K562 (cell line): ENCODE measurements around the gene MAST1. TPM values are rescaled to one million over a fixed set of nuclear protein-coding genes. Genes with fewer than 3 reads are reported as not detected.
A peak's percentile ranks its signal among the peaks of the same experiment; 100 is the strongest.

Source experiments
- CBFB ChIP-seq: sonication (generic); formaldehyde crosslinking; IDR thresholded peaks from 2 replicates; pipeline ENCODE4 v1.4.0; 2020; ENCODE audit warnings: mild to moderate bottlenecking, missing genetic modification reagents
- CEBPG ChIP-seq, 3 experiments: fragments of 200-800 bp in 1 of 3; sonication (Bioruptor generic) in 1 of 3; sonication (generic) in 1 of 3; formaldehyde crosslinking in 1 of 3; IDR thresholded peaks in 2 of 3; conservative IDR thresholded peaks in 1 of 3; 2 replicates each; pipeline versions ENCODE4 v1.6.1 to v1.8.0; 2016 to 2022; ENCODE audit warnings: missing compliant biosample characterization in 2 of 3, missing genetic modification characterization in 2 of 3, mild to moderate bottlenecking in 1 of 3, missing genetic modification reagents in 1 of 3
- ETV5 ChIP-seq: sonication (generic); formaldehyde crosslinking; IDR thresholded peaks from 2 replicates; pipeline ENCODE4 v1.4.0; 2020; ENCODE audit warnings: low read depth, mild to moderate bottlenecking, missing genetic modification reagents
- ETV6 ChIP-seq, 3 experiments: fragments of 150-350 bp in 1 of 3; sonication (generic) in 1 of 3; formaldehyde crosslinking in 1 of 3; IDR thresholded peaks; 2 replicates each; pipeline versions ENCODE4 v1.6.1 to v1.8.0; 2014 to 2022; ENCODE audit warnings: borderline replicate concordance in 2 of 3, low read depth in 2 of 3, antibody characterized with exemption in 1 of 3, low read length in 1 of 3, mild to moderate bottlenecking in 1 of 3, missing genetic modification reagents in 1 of 3
- GABPB1 ChIP-seq: sonication (generic); formaldehyde crosslinking; IDR thresholded peaks from 2 replicates; pipeline ENCODE4 v1.8.0; 2022; ENCODE audit warnings: mild to moderate bottlenecking, missing genetic modification reagents
- ILK ChIP-seq: fragments of 450-650 bp; IDR thresholded peaks from 2 replicates; pipeline ENCODE4 v1.6.1; 2016; ENCODE audit warnings: missing genetic modification characterization, low read depth, mild to moderate bottlenecking, missing compliant biosample characterization, moderate library complexity, borderline replicate concordance
- LEF1 ChIP-seq: fragments of 450-650 bp; IDR thresholded peaks from 2 replicates; pipeline ENCODE4 v1.6.1; 2016; ENCODE audit warnings: mild to moderate bottlenecking
- XRCC5 ChIP-seq: fragments of 200-400 bp; formaldehyde crosslinking; IDR thresholded peaks from 2 replicates; pipeline ENCODE4 v1.6.1; 2017; ENCODE audit warnings: low read depth, mild to moderate bottlenecking, low read length
- ZNF12 ChIP-seq: sonication (generic); formaldehyde crosslinking; IDR thresholded peaks from 2 replicates; pipeline ENCODE4 v1.4.0; 2020; ENCODE audit warnings: mild to moderate bottlenecking, missing genetic modification reagents
- ZNF282 ChIP-seq: sonication (generic); formaldehyde crosslinking; IDR thresholded peaks from 2 replicates; pipeline ENCODE4 v1.8.1; 2023; ENCODE audit warnings: missing genetic modification reagents
- polyA plus RNA-seq, 8 experiments: library from polyadenylated mRNA; depleted of rRNA in 4 of 8; stranded (reverse) in 5 of 8; unstranded in 3 of 8; fragments of >200 nt; fragmentation: Nextera tagmentation in 2 of 8; fragmentation: Illumina TruSeq in 1 of 8; extraction: Ambion mirVana in 2 of 8; extraction: Trizol in 1 of 8; gene quantifications; 2 replicates each; pipeline versions ENCODE4 v1.2.1 to v1.2.3, GENCODE V29; 2011 to 2014; ENCODE audit warnings: inconsistent platforms in 1 of 8, missing spikeins in 1 of 8
- total RNA-seq, 7 experiments: library from RNA; depleted of rRNA in 6 of 7; stranded (reverse); fragments of >200 nt in 6 of 7; fragmentation: Illumina TruSeq in 2 of 7; extraction: Trizol in 2 of 7; gene quantifications; 2 replicates each; pipeline versions ENCODE4 v1.2.1 to v1.2.3, GENCODE V29; 2011 to 2021; ENCODE audit warnings: low replicate concordance in 1 of 7
- TF ChIP-seq, protein P1 (sequence below): fragments of 450-650 bp; IDR thresholded peaks from 2 replicates; pipeline ENCODE4 v1.7.1; 2018; ENCODE audit warnings: mild to moderate bottlenecking, low read depth; ENCODE audit not compliant: partially characterized antibody
- TF ChIP-seq, protein P2 (sequence below): fragments of 450-650 bp; formaldehyde crosslinking; IDR thresholded peaks from 2 replicates; pipeline ENCODE4 v1.4.0; 2022; ENCODE audit warnings: mild to moderate bottlenecking, moderate library complexity
- TF ChIP-seq, protein P3 (sequence below): fragments of 450-650 bp; conservative IDR thresholded peaks from 2 replicates; pipeline ENCODE4 v1.6.1; 2016; ENCODE audit warnings: missing genetic modification characterization, low read depth, mild to moderate bottlenecking, missing compliant biosample characterization, moderate library complexity
- TF ChIP-seq, protein P4 (sequence below): fragments of 450-650 bp; IDR thresholded peaks from 2 replicates; pipeline ENCODE4 v1.6.1; 2016; ENCODE audit warnings: antibody characterized with exemption
- TF ChIP-seq, protein P5 (sequence below): fragments of 450-650 bp; IDR thresholded peaks from 2 replicates; pipeline ENCODE4 v1.6.1; 2018; ENCODE audit not compliant: partially characterized antibody

MAST1 gene
- total and polyA plus RNA-seq, 9 of the 15 experiments (the other 6 are each of a cell fraction or from before 2014, with no cell fraction given) = 0.48 to 10.3 (median 3.9) TPM

DNA sequence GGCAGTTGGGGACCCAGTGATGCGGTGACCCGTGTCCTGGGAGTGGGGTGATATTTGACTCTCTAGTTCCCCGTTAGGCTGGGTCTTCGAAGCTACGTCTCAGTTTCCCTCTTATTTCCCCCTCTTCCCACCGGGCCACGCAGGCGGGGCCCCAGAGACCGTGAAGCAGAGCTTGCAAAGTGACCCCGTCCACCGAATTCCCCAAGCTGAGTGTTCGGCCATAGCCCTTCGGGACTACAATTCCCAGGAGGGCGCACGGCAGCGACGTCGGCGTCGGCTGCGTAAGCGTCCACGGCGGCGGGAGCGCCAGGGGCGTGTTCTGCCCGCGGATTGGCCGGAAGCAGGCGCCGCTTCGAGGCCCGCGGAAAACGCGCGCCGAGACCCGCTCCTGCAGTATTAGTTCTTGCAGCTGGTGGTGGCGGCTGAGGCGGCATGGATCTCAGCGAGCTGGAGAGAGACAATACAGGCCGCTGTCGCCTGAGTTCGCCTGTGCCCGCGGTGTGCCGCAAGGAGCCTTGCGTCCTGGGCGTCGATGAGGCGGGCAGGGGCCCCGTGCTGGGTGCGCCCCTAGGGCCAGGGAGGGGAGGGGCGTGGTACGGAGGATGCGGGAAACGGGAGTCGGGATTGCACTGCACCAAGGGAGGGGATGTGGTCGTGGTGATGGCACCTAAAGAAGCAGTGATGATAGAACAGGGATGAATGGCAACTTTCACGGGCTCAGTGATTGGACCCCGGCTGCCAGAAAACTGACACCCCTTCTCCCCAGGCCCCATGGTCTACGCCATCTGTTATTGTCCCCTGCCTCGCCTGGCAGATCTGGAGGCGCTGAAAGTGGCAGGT lies 31.9 kb upstream of the MAST1 start, which contains the start of gene RNASEH2A (continued):
- TF ChIP-seq CEBPG (CRISPR knock-in tag; IDR thresholded peaks at IDR 0.05) (no peak; the same call in 1 of the 2 replicates), CEBPG (tag; conservative IDR thresholded peaks at IDR 0.05 in 1 of 2, IDR thresholded peaks at IDR 0.05 in 1 of 2) (no peak), ZNF12 (peak; percentile 22; the same call in 1 of the 2 replicates), ETV6 (IDR thresholded peaks at IDR 0.05; ENCODE audit: borderline replicate concordance in 1 of 2, low read depth in 2 of 2, low read length in 1 of 2) (no peak), ETV6 (CRISPR knock-in tag; IDR thresholded peaks at IDR 0.05; ENCODE audit: borderline replicate concordance) (no peak), ZNF282 (CRISPR knock-in tag) (no peak), ETV5 (CRISPR knock-in tag) (peak; percentile 85), CBFB (peak; percentile 71; the same call in 1 of the 2 replicates), XRCC5 (peak; percentile 40), LEF1 (no peak), GABPB1 (peak; percentile 88), ILK (tag) (no peak)
- TF ChIP-seq, protein P1, sequence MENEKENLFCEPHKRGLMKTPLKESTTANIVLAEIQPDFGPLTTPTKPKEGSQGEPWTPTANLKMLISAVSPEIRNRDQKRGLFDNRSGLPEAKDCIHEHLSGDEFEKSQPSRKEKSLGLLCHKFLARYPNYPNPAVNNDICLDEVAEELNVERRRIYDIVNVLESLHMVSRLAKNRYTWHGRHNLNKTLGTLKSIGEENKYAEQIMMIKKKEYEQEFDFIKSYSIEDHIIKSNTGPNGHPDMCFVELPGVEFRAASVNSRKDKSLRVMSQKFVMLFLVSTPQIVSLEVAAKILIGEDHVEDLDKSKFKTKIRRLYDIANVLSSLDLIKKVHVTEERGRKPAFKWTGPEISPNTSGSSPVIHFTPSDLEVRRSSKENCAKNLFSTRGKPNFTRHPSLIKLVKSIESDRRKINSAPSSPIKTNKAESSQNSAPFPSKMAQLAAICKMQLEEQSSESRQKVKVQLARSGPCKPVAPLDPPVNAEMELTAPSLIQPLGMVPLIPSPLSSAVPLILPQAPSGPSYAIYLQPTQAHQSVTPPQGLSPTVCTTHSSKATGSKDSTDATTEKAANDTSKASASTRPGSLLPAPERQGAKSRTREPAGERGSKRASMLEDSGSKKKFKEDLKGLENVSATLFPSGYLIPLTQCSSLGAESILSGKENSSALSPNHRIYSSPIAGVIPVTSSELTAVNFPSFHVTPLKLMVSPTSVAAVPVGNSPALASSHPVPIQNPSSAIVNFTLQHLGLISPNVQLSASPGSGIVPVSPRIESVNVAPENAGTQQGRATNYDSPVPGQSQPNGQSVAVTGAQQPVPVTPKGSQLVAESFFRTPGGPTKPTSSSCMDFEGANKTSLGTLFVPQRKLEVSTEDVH = peak; percentile 78
- TF ChIP-seq, protein P2, sequence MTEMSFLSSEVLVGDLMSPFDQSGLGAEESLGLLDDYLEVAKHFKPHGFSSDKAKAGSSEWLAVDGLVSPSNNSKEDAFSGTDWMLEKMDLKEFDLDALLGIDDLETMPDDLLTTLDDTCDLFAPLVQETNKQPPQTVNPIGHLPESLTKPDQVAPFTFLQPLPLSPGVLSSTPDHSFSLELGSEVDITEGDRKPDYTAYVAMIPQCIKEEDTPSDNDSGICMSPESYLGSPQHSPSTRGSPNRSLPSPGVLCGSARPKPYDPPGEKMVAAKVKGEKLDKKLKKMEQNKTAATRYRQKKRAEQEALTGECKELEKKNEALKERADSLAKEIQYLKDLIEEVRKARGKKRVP (CRISPR knock-in tag) = no peak
- TF ChIP-seq, protein P3, sequence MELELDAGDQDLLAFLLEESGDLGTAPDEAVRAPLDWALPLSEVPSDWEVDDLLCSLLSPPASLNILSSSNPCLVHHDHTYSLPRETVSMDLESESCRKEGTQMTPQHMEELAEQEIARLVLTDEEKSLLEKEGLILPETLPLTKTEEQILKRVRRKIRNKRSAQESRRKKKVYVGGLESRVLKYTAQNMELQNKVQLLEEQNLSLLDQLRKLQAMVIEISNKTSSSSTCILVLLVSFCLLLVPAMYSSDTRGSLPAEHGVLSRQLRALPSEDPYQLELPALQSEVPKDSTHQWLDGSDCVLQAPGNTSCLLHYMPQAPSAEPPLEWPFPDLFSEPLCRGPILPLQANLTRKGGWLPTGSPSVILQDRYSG = no peak
- TF ChIP-seq, protein P4, sequence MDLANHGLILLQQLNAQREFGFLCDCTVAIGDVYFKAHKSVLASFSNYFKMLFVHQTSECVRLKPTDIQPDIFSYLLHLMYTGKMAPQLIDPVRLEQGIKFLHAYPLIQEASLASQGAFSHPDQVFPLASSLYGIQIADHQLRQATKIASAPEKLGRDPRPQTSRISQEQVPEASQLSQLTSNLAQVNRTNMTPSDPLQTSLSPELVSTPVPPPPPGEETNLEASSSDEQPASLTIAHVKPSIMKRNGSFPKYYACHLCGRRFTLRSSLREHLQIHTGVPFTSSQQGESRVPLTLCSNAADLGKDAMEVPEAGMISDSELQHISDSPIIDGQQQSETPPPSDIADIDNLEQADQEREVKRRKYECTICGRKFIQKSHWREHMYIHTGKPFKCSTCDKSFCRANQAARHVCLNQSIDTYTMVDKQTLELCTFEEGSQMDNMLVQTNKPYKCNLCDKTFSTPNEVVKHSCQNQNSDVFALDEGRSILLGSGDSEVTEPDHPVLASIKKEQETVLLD = peak; percentile 100
- TF ChIP-seq, protein P5, sequence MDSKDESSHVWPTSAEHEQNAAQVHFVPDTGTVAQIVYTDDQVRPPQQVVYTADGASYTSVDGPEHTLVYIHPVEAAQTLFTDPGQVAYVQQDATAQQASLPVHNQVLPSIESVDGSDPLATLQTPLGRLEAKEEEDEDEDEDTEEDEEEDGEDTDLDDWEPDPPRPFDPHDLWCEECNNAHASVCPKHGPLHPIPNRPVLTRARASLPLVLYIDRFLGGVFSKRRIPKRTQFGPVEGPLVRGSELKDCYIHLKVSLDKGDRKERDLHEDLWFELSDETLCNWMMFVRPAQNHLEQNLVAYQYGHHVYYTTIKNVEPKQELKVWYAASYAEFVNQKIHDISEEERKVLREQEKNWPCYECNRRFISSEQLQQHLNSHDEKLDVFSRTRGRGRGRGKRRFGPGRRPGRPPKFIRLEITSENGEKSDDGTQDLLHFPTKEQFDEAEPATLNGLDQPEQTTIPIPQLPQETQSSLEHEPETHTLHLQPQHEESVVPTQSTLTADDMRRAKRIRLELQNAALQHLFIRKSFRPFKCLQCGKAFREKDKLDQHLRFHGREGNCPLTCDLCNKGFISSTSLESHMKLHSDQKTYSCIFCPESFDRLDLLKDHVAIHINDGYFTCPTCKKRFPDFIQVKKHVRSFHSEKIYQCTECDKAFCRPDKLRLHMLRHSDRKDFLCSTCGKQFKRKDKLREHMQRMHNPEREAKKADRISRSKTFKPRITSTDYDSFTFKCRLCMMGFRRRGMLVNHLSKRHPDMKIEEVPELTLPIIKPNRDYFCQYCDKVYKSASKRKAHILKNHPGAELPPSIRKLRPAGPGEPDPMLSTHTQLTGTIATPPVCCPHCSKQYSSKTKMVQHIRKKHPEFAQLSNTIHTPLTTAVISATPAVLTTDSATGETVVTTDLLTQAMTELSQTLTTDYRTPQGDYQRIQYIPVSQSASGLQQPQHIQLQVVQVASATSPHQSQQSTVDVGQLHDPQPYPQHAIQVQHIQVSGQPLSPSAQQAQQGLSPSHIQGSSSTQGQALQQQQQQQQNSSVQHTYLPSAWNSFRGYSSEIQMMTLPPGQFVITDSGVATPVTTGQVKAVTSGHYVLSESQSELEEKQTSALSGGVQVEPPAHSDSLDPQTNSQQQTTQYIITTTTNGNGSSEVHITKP = peak; percentile 98
